SU-DHL-6 (cell line): ENCODE measurements around the gene MRPS26.

Source experiments
- EZH2phosphoT487 ChIP-seq: fragments of 200-600 bp; sonication (generic), shearing (Covaris generic); conservative IDR thresholded peaks from 2 replicates; pipeline ENCODE4 v1.6.1; 2018; ENCODE audit warnings: mild to moderate bottlenecking, antibody characterized with exemption, low read length, moderate library complexity, mixed read lengths
- TF ChIP-seq, protein P1 (sequence below): fragments of 200-600 bp; sonication (generic); IDR thresholded peaks from one replicate; pipeline ENCODE4 v1.5.1; 2017; ENCODE audit warnings: antibody characterized with exemption, mild to moderate bottlenecking, low read length, moderate library complexity; ENCODE audit not compliant: insufficient read depth, poor library complexity, severe bottlenecking

DNA sequence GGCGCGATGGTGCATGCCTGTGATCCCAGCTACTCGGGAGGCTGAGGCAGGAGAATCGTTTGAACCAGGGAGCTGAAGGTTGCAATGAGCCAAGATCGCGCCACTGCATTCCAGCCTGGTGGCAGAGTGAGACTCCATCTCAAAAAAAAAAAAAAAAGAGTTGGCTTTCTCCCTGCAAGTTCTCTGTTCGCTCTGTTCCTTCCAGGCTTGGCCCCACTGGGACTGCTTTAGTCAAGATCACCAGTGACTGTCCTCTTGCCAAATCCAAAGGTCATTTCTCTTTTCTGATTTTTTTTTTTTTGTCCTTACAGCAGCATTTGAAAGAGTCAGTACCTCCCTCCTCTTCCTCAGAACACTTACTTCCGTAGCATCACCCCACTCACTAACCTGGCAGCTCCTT lies 13.2 kb upstream of the MRPS26 start:
- TF ChIP-seq, protein P1, sequence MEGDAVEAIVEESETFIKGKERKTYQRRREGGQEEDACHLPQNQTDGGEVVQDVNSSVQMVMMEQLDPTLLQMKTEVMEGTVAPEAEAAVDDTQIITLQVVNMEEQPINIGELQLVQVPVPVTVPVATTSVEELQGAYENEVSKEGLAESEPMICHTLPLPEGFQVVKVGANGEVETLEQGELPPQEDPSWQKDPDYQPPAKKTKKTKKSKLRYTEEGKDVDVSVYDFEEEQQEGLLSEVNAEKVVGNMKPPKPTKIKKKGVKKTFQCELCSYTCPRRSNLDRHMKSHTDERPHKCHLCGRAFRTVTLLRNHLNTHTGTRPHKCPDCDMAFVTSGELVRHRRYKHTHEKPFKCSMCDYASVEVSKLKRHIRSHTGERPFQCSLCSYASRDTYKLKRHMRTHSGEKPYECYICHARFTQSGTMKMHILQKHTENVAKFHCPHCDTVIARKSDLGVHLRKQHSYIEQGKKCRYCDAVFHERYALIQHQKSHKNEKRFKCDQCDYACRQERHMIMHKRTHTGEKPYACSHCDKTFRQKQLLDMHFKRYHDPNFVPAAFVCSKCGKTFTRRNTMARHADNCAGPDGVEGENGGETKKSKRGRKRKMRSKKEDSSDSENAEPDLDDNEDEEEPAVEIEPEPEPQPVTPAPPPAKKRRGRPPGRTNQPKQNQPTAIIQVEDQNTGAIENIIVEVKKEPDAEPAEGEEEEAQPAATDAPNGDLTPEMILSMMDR: no peak
- no peak for TF ChIP-seq EZH2phosphoT487
